GM12801 (cell line): Measurements from ENCODE around the gene LBR.

ENCODE experiments used
- TF ChIP-seq, protein P1 (sequence below): IDR thresholded peaks from one replicate; pipeline ENCODE4 v1.5.1; 2011; ENCODE audit warnings: control low read depth; ENCODE audit not compliant: insufficient read length; ENCODE audit errors: extremely low read depth

Gene LBR

GRCh38 chr1:225466848-225467192 is 39.0 kb upstream of the LBR start:
- TF ChIP-seq, protein P1, sequence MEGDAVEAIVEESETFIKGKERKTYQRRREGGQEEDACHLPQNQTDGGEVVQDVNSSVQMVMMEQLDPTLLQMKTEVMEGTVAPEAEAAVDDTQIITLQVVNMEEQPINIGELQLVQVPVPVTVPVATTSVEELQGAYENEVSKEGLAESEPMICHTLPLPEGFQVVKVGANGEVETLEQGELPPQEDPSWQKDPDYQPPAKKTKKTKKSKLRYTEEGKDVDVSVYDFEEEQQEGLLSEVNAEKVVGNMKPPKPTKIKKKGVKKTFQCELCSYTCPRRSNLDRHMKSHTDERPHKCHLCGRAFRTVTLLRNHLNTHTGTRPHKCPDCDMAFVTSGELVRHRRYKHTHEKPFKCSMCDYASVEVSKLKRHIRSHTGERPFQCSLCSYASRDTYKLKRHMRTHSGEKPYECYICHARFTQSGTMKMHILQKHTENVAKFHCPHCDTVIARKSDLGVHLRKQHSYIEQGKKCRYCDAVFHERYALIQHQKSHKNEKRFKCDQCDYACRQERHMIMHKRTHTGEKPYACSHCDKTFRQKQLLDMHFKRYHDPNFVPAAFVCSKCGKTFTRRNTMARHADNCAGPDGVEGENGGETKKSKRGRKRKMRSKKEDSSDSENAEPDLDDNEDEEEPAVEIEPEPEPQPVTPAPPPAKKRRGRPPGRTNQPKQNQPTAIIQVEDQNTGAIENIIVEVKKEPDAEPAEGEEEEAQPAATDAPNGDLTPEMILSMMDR = no peak

DNA sequence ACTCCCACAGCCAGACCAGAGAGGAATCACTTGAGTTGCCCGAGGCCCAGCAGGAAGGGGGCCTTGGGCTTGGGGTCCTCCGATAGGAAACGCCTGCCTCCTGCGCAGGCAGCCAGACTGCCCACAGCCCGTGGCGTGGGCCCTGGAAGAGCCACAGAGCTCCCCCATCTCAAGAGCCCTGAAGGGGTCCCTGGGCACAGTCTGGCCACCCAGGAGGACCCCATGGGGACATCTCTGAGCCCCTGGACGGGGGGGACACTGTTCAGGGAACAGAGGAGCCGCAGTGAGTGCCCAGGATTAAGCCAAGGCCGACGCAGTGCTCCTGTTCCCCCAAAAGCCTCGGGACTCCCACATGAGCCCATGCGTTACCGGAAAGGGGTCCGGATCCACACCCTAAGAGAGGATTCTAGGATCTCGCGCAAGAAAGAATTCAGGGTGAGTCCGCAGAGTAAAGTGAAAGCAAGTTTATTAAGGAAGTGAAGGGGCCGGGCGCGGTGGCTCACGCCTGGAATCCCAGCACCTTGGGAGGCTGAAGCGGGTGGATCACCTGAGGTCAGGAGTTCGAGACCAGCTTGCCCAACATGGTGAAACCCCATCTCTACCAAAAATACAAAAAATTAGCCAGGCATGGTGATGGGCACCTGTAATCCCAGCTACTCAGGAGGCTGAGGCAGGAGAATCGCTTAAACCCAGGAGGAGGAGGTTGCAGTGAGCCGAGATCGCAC is 38.1 kb upstream of the LBR start:
- TF ChIP-seq, protein P1 = no peak

DNA sequence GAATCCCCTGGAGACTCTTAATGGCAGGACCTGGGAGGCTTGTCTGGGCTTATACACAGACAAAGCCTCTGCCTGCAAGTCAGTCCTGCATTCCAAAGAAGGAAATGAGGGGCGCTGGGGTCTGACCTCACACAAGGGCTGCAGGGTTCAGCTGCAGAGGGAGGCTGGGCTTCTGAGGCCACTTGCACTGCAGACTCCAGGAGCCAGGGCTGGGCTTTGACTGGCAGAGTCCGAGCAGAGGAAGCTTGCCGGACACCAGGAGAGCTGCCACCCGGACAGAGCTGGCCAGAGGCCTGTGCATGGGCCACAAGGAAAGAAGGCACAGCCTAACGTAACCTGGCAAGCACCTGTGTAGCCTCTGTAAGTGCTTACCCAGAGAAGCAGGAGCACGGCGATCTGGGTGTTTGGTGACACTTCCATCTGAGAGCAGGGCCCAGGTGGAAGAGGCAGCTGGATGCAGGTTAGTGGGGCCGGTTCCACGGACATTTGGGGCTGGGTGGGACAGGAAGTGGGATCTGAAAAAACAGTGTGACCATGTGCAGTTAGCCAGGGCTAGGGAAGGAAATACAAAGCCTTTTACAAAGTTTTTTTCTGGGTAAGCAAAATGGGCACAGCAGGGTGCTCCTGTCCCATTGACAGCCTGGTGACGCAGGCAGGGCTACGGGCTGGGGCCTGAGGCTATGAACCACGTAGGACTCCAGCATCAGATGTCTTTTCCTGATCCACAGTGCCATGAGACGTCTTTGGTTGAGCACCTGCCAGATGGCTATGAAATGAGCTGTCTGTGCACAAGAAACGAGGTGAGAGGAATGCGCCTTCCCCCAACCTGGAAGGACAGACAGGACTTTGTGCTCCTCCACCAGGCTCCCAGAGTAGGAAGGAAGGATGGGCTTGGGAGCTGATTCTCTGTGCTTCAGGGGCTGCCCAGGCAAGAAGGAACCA is 37.3 kb upstream of the LBR start:
- TF ChIP-seq, protein P1 = no peak

DNA sequence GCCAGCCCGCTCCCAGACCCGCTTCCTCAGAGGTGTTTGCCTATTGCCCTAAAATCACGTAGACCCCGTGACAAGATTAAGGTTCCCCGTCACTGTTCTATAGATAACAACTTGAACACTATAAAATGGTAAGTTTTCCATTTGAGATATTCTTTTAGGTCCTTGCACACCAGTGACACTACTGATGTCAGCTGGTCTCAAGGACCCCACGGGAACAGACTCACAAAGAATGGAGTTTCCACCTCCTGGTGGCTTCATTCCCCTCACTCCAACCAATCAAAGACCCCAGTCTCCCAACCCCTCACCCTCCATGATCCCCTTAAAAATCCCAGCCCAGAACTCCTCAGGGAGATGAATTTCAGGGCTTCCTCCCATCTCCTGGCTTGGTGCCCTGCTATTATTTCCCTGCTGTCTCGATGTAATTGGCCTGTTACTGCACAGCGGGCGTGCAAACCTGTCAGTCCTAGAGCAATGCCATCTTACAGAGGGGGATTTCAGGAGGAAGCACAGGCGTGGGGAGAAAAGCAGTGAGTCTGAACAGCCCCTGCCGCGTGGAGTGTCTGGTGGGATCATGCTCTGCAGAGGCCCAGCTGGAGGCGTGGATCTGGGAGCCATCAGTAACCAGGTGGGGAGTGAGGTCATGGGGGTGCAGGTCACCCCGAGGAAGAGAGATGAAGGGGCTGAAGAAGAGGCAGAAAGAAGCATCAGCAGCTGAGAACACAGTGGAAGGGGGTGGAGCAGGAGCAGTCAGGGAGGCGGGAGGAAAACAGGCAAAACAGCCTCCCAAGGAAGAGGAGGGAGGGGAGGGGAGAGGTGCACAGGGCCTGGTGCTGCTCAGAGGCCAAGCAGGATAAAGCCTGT is 35.1 kb upstream of the LBR start:
- TF ChIP-seq, protein P1 = no peak

- TF ChIP-seq, protein P1 = no peak
Measured at GRCh38 chr1:225462429-225462713, 34.5 kb upstream of the LBR start.

GRCh38 chr1:225461533-225462428 is 33.9 kb upstream of the LBR start:
- TF ChIP-seq, protein P1 = no peak
